ENCODE measurements around the gene AGPS. TPM values are rescaled to one million over a fixed set of nuclear protein-coding genes. Genes with fewer than 3 reads are reported as not detected.

AGPS gene
- total and polyA plus RNA-seq, 2 of the 13 experiments (the other 11 are each of a cell fraction or from before 2014, with no cell fraction given) = 39.4 to 99.0 TPM

- no peak for TF ChIP-seq CTCF (CRISPR knock-in tag; IDR thresholded peaks at IDR 0.05)
- TF ChIP-seq KAT2B (IDR thresholded peaks at IDR 0.05; ENCODE audit: borderline replicate concordance, low read depth, low read length) = no peak
These were observed 44.4 kb upstream of the AGPS start (continued) for GRCh38 chr2:177348118-177348654.

GRCh38 chr2:177348733-177349693 is 43.6 kb upstream of the AGPS start:
- DNase-seq (ENCODE audit: low spot score) = peak; percentile 65
- Histone ChIP-seq H3K27me3 (ENCODE audit: control insufficient read depth in 1 of 2, insufficient read depth in 2 of 2, low read length in 2 of 2) (no peaks in the 10 kb centered on the region), H3K36me3 (replicated peaks in 1 of 2; ENCODE audit: control insufficient read depth in 1 of 2, insufficient read depth in 2 of 2, low read length in 2 of 2) (no peaks in the 10 kb centered on the region), H3K4me1 (ENCODE audit: insufficient read depth, low read length) (peaks cover 62% of the 10 kb centered on the region), H3K27ac (ENCODE audit: extremely low read length, insufficient read depth, low read length) (peak overlapping the region; percentile 10), H3K4me3 (replicated peaks in 1 of 3; ENCODE audit: insufficient read depth in 1 of 3, low read depth in 2 of 3, low read length in 3 of 3) (no peak overlapping the region), H4K20me1 (ENCODE audit: insufficient read depth, low read length) (no peaks in the 10 kb centered on the region), H3K79me2 (ENCODE audit: insufficient read depth, low read length) (no peaks in the 10 kb centered on the region), H2AFZ (ENCODE audit: low read length) (no peak overlapping the region), H3K9ac (ENCODE audit: insufficient read depth, low read depth, low read length) (no peak overlapping the region; the same call in 1 of the 2 replicates), H3K9me3 (ENCODE audit: low read length) (no peaks in the 10 kb centered on the region), H3K4me2 (ENCODE audit: low read depth, low read length) (peak overlapping the region; percentile 15)
- intact Hi-C loops (cut with micrococcal nuclease; ENCODE audit: unreplicated experiment) = no loop called here
- peak; percentile 74 for ATAC-seq
- CTCF ChIA-PET (ENCODE audit: low intra/inter-chr PET ratio, low total read pairs) = no interaction called here
- no peak for FAIRE-seq
- POLR2A ChIA-PET = interaction anchor here (1.7 kb wide), 1 partner anchor 84 kb away, joined by 4 read pairs; the partner anchor contains the start of gene NFE2L2
- no TSS peak for BruUV-seq (replicated peaks)
- in situ Hi-C loops (cut with HindIII; ENCODE audit: extremely low pct_ligation_motif_present, low pct_unique_long_range_greater_than_20kb) = no loop called here
- 91% methylated on average over 3 of the region's 3 CpGs for WGBS (ENCODE audit: low lambda C conversion rate)
- TF ChIP-seq JUNB (CRISPR knock-in tag; IDR thresholded peaks at IDR 0.05; ENCODE audit: borderline replicate concordance) (peak; percentile 72; the same call in 1 of the 2 replicates), FOXA3 (CRISPR knock-in tag; IDR thresholded peaks at IDR 0.05) (peak; percentile 32; the same call in 1 of the 2 replicates), MEIS1 (CRISPR knock-in tag; IDR thresholded peaks at IDR 0.05; ENCODE audit: borderline replicate concordance) (no peak), HNF1B (CRISPR knock-in tag; IDR thresholded peaks at IDR 0.05) (0 out of 2 replicates have a peak, but pooled peaks have one; percentile 15), RAD51 (IDR thresholded peaks at IDR 0.05; ENCODE audit: borderline replicate concordance) (0 out of 2 replicates have a peak, but pooled peaks have one; percentile 7), ZNF766 (CRISPR knock-in tag; IDR thresholded peaks at IDR 0.05; ENCODE audit: borderline replicate concordance) (no peak), ZNF280D (CRISPR knock-in tag; IDR thresholded peaks at IDR 0.05) (0 out of 2 replicates have a peak, but pooled peaks have one; percentile 10), ZIK1 (CRISPR knock-in tag; IDR thresholded peaks at IDR 0.05; ENCODE audit: borderline replicate concordance, low read depth) (peak; percentile 33; the same call in 1 of the 2 replicates), ZNF10 (CRISPR knock-in tag; IDR thresholded peaks at IDR 0.05; ENCODE audit: borderline replicate concordance, low read depth) (0 out of 2 replicates have a peak, but pooled peaks have one; percentile 50), NFYC (CRISPR knock-in tag; IDR thresholded peaks at IDR 0.05) (peak; percentile 44; the same call in 1 of the 2 replicates), TCF12 (IDR thresholded peaks at IDR 0.05) (no peak), TCF12 (CRISPR knock-in tag; IDR thresholded peaks at IDR 0.05) (no peak)
